SK-N-SH (cell line): ENCODE measurements around the gene RELB.

ENCODE experiments used
- EP300 ChIP-seq, 2 experiments: IDR thresholded peaks; 2 replicates each; pipeline versions ENCODE4 v1.4.0 to v1.6.1; 2012; ENCODE audit warnings: borderline replicate concordance in 1 of 2, low read depth in 1 of 2, low read length in 1 of 2
- EZH2phosphoT487 ChIP-seq: fragments of 200-600 bp; sonication (generic); IDR thresholded peaks from 2 replicates; pipeline ENCODE4 v1.6.1; 2017; ENCODE audit warnings: low read depth, mixed run types, mild to moderate bottlenecking, antibody characterized with exemption, moderate library complexity, borderline replicate concordance
- JUND ChIP-seq: IDR thresholded peaks from 2 replicates; pipeline ENCODE4 v1.4.0; 2012
- MEF2A ChIP-seq: IDR thresholded peaks from 2 replicates; pipeline ENCODE4 v1.4.0; 2012; ENCODE audit warnings: low read depth, borderline replicate concordance
- MXI1 ChIP-seq: IDR thresholded peaks from 2 replicates; pipeline ENCODE4 v1.6.1; 2012; ENCODE audit warnings: mild to moderate bottlenecking, low read depth, low read length, improper control_type of control experiment
- POLR2AphosphoS5 ChIP-seq: IDR thresholded peaks from 2 replicates; pipeline ENCODE4 v1.6.1; 2012; ENCODE audit warnings: low read depth, low read length
- TEAD4 ChIP-seq: IDR thresholded peaks from 2 replicates; pipeline ENCODE4 v1.4.0; 2012; ENCODE audit warnings: mild to moderate bottlenecking, borderline replicate concordance; ENCODE audit not compliant: insufficient read depth
- TF ChIP-seq, protein P1 (sequence below): IDR thresholded peaks from 2 replicates; pipeline ENCODE4; 2012
- TF ChIP-seq, protein P2 (sequence below): fragments of 200-600 bp; sonication (generic); IDR thresholded peaks from 2 replicates; pipeline ENCODE4 v1.6.1; 2017; ENCODE audit warnings: antibody characterized with exemption, mild to moderate bottlenecking, moderate library complexity
- TF ChIP-seq, protein P3 (sequence below): IDR thresholded peaks from 2 replicates; pipeline ENCODE4 v1.4.0; 2012; ENCODE audit warnings: low read depth

DNA sequence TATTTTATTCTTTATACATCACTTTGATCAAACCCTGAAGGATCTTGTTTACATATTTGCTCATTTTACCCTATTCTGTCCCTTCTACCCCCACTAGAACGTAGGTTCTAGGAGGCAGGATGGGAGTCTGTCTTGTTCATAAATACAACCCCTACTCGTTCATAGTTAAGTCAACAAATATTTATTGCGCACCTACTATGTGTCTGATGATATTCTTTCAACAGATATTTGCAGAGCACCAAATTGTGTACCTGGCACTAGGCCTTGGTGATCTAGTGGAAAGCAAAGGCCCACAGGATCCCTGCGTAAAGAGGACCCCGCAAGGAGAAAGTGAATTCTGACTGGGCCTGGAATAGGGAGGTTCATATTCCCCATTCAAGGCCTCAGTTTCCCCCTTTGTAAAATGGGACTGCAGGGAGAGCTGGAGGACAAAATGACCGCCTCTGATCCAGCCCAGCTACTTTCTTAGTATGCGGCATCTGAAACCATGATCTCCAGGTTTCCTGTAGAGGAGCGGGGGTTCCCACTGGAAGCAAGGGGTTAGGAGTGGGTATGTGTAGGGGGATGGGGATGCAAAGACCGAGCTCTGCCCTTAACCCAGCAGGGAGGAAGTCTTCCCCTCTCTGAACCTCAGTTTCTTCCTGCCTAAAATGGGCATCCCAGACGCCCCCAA is 77.3 kb downstream of the RELB start:
- TF ChIP-seq, protein P1, sequence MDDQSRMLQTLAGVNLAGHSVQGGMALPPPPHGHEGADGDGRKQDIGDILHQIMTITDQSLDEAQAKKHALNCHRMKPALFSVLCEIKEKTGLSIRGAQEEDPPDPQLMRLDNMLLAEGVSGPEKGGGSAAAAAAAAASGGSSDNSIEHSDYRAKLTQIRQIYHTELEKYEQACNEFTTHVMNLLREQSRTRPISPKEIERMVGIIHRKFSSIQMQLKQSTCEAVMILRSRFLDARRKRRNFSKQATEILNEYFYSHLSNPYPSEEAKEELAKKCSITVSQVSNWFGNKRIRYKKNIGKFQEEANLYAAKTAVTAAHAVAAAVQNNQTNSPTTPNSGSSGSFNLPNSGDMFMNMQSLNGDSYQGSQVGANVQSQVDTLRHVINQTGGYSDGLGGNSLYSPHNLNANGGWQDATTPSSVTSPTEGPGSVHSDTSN, result no peak
- no peak for TF ChIP-seq MEF2A
- TF ChIP-seq, protein P2, sequence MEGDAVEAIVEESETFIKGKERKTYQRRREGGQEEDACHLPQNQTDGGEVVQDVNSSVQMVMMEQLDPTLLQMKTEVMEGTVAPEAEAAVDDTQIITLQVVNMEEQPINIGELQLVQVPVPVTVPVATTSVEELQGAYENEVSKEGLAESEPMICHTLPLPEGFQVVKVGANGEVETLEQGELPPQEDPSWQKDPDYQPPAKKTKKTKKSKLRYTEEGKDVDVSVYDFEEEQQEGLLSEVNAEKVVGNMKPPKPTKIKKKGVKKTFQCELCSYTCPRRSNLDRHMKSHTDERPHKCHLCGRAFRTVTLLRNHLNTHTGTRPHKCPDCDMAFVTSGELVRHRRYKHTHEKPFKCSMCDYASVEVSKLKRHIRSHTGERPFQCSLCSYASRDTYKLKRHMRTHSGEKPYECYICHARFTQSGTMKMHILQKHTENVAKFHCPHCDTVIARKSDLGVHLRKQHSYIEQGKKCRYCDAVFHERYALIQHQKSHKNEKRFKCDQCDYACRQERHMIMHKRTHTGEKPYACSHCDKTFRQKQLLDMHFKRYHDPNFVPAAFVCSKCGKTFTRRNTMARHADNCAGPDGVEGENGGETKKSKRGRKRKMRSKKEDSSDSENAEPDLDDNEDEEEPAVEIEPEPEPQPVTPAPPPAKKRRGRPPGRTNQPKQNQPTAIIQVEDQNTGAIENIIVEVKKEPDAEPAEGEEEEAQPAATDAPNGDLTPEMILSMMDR, result no peak
- TF ChIP-seq JUND, result no peak
- TF ChIP-seq EP300 (IDR thresholded peaks at IDR 0.05; ENCODE audit: borderline replicate concordance in 1 of 2, low read depth in 1 of 2, low read length in 1 of 2), result no peak
- TF ChIP-seq, protein P3, sequence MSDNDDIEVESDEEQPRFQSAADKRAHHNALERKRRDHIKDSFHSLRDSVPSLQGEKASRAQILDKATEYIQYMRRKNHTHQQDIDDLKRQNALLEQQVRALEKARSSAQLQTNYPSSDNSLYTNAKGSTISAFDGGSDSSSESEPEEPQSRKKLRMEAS, result no peak
- no peak for TF ChIP-seq MXI1
- TF ChIP-seq EZH2phosphoT487, result no peak
- TF ChIP-seq POLR2AphosphoS5, result no peak
- no peak for TF ChIP-seq TEAD4
